HG02884 (cell line): ENCODE data around the gene ASAH2B.

Source experiments
- ATAC-seq: cut with Tn5 transposase; IDR thresholded peaks from one replicate; pipeline ENCODE4 v1.9.1; 2021; ENCODE audit warnings: mild to moderate bottlenecking, moderate library complexity; ENCODE audit not compliant: unreplicated experiment

ASAH2B gene

GRCh38 chr10:50796693-50797092, 57.0 kb downstream of the ASAH2B start:
- ATAC-seq: no peak

- no peak for ATAC-seq
These were observed 58.6 kb downstream of the ASAH2B start for GRCh38 chr10:50798297-50798696.

- no peak for ATAC-seq
These were observed 59.9 kb downstream of the ASAH2B start for GRCh38 chr10:50799595-50799994.

- ATAC-seq: no peak
These were observed 66.4 kb downstream of the ASAH2B start for GRCh38 chr10:50805981-50806622.

GRCh38 chr10:50807851-50808776, 68.4 kb downstream of the ASAH2B start:
- no peak for ATAC-seq
